OCI-LY7 (cell line): Measurements from ENCODE around the gene C12orf60. TPM values are rescaled to one million over a fixed set of nuclear protein-coding genes. Genes with fewer than 3 reads are reported as not detected.

Experiments
- BruUV-seq: library from RNA; stranded (reverse); fragments of 400-500 nt; replicated peaks from 2 replicates; lab custom pipeline; 2021; lab: Mats Ljungman, UMichigan
- CTCF ChIA-PET: fragments of 300-600 bp; sonication (Branson Sonifier 250); formaldehyde crosslinking; loops from one replicate; lab custom pipeline; 2022; ENCODE audit warnings: antibody characterized with exemption; ENCODE audit not compliant: unreplicated experiment; lab: Charles Lee
- POLR2A ChIA-PET: fragments of 300-600 bp; sonication (Branson Sonifier 250); formaldehyde crosslinking; loops from one replicate; lab custom pipeline; 2022; ENCODE audit warnings: antibody characterized with exemption; lab: Charles Lee
- DNase-seq: peaks from one replicate; pipeline ENCODE4 v3.0.0-alpha.2; 2015; ENCODE audit warnings: low spot score
- H2AFZ ChIP-seq: fragments of 200-600 bp; sonication (generic), shearing (Covaris generic); 2 replicates; pipeline ENCODE4 v1.6.1; 2014; ENCODE audit warnings: mild to moderate bottlenecking, antibody characterized with exemption, low read length, moderate library complexity
- H3K27ac ChIP-seq: fragments of 200-600 bp; sonication (generic); 2 replicates; pipeline ENCODE4 v1.5.1; 2014; ENCODE audit warnings: mixed run types, low read depth, mild to moderate bottlenecking, moderate library complexity, low read length, inconsistent platforms; ENCODE audit not compliant: poor library complexity, severe bottlenecking
- H3K36me3 ChIP-seq: fragments of 200-600 bp; sonication (generic); 2 replicates; pipeline ENCODE4 v1.6.1; 2014; ENCODE audit warnings: mild to moderate bottlenecking, antibody characterized with exemption, low read length, moderate library complexity, mixed read lengths; ENCODE audit not compliant: insufficient read depth
- H3K4me1 ChIP-seq: fragments of 200-600 bp; sonication (generic); 2 replicates; pipeline ENCODE4 v1.5.1; 2014; ENCODE audit warnings: mild to moderate bottlenecking, low read length; ENCODE audit not compliant: insufficient read depth, poor library complexity, severe bottlenecking
- H3K4me2 ChIP-seq: fragments of 200-600 bp; sonication (generic); 2 replicates; pipeline ENCODE4 v1.6.1; 2014; ENCODE audit warnings: mild to moderate bottlenecking, low read length
- H3K4me3 ChIP-seq: fragments of 200-600 bp; sonication (generic); 2 replicates; pipeline ENCODE4 v1.5.1; 2014; ENCODE audit warnings: mild to moderate bottlenecking, low read depth, low read length; ENCODE audit not compliant: poor library complexity, severe bottlenecking
- H3K79me2 ChIP-seq: fragments of 200-600 bp; sonication (generic); 2 replicates; pipeline ENCODE4 v1.6.1; 2016; ENCODE audit warnings: low read depth, mild to moderate bottlenecking, low read length, moderate library complexity, mixed read lengths; ENCODE audit not compliant: insufficient read depth
- H3K9me2 ChIP-seq: fragments of 200-600 bp; sonication (generic); 2 replicates; pipeline ENCODE4 v1.6.1; 2016; ENCODE audit warnings: mild to moderate bottlenecking, low read length, mixed read lengths; ENCODE audit not compliant: insufficient read depth
- H3K9me3 ChIP-seq: fragments of 200-600 bp; sonication (generic); 2 replicates; pipeline ENCODE4 v1.6.1; 2014; ENCODE audit warnings: mild to moderate bottlenecking, mixed run types, low read length, mixed read lengths
- H4K20me1 ChIP-seq: fragments of 200-600 bp; sonication (generic); 2 replicates; pipeline ENCODE4 v1.6.1; 2014; ENCODE audit warnings: mild to moderate bottlenecking, antibody characterized with exemption, low read length, moderate library complexity, mixed read lengths; ENCODE audit not compliant: insufficient read depth
- CTCF ChIP-seq: fragments of 200-600 bp; sonication (generic); conservative IDR thresholded peaks from 2 replicates; pipeline ENCODE4 v1.5.1; 2014; ENCODE audit warnings: mild to moderate bottlenecking, antibody characterized with exemption, low read length, moderate library complexity, mixed read lengths
- EZH2phosphoT487 ChIP-seq: fragments of 200-600 bp; sonication (generic); IDR thresholded peaks from 2 replicates; pipeline ENCODE4 v1.6.1; 2018; ENCODE audit warnings: low read depth, borderline replicate concordance, mild to moderate bottlenecking, mixed run types, antibody characterized with exemption, low read length, moderate library complexity, mixed read lengths
- intact Hi-C: fragments of 100-400 bp; cut with micrococcal nuclease; formaldehyde crosslinking; loops from one replicate; pipeline ENCODE4 v1.10.0; 2022; ENCODE audit not compliant: unreplicated experiment
- total RNA-seq, 2 experiments: library from RNA; depleted of rRNA in 1 of 2; stranded (reverse); fragments of >200 nt in 1 of 2; shearing (Covaris generic) in 1 of 2; gene quantifications; 2 replicates each; pipeline ENCODE4 v1.2.3, GENCODE V29; 2014 to 2022

Gene C12orf60
- total RNA-seq, 2 experiments from 2014 or later, result 2.8 to 3.4 TPM

- CTCF ChIA-PET, result interaction anchor here (0.6 to 1.6 kb wide), 3 partner anchors 28 to 156 kb away, joined by 3 to 5 read pairs (median 4); partner anchors contain the start of genes C12orf60 and WBP11
Measured at GRCh38 chr12:14769466-14769968, 34.0 kb upstream of the C12orf60 start.

GRCh38 chr12:14769969-14770495 lies 33.4 kb upstream of the C12orf60 start:
- BruUV-seq, result no TSS peak
- H4K20me1 ChIP-seq, result no peaks in the 10 kb centered on the region; the same call in 1 of the 2 replicates
- intact Hi-C loops, result loop anchor here (1.0 to 10.0 kb wide), 11 partner anchors 47 to 1115 kb away; partner anchors contain the start of genes ARHGDIB and STRAP
- peak overlapping the region; percentile 81 for H3K4me3 ChIP-seq
- peak overlapping the region; percentile 95 for H3K27ac ChIP-seq
- peaks cover 25% of the 10 kb centered on the region; the same call in 1 of the 2 replicates for H3K79me2 ChIP-seq
- POLR2A ChIA-PET, result interaction anchor here (0.6 to 9.5 kb wide), 14 partner anchors 12 to 512 kb away, joined by 3 to 162 read pairs (median 6); partner anchors contain the start of genes ARHGDIB, C12orf60 and WBP11
- peak; percentile 95 for DNase-seq
- peak overlapping the region; percentile 4; the same call in 1 of the 2 replicates for H2AFZ ChIP-seq
- CTCF ChIA-PET, result interaction anchor here (0.6 to 1.6 kb wide), 2 partner anchors 33 to 105 kb away, joined by 3 to 5 read pairs; partner anchors contain the start of genes C12orf60 and WBP11
- no peaks in the 10 kb centered on the region for H3K9me2 ChIP-seq
- H3K4me2 ChIP-seq, result peak overlapping the region; percentile 96
- peaks cover 47% of the 10 kb centered on the region for H3K4me1 ChIP-seq
- H3K36me3 ChIP-seq, result peaks cover 44% of the 10 kb centered on the region
- peaks cover 5% of the 10 kb centered on the region; the same call in 1 of the 2 replicates for H3K9me3 ChIP-seq
- TF ChIP-seq EZH2phosphoT487, result no peak
- peak; percentile 80 for TF ChIP-seq CTCF

More at GRCh38 chr12:14769466-14769968, 34.0 kb upstream of the C12orf60 start:
- peaks cover 44% of the 10 kb centered on the region for H3K36me3 ChIP-seq
- H3K4me1 ChIP-seq, result peaks cover 46% of the 10 kb centered on the region
- H3K4me3 ChIP-seq, result peak overlapping the region; percentile 81
- no peaks in the 10 kb centered on the region for H4K20me1 ChIP-seq
- peak; percentile 78 for DNase-seq
- intact Hi-C loops, result loop anchor here (1.0 to 5.0 kb wide), 2 partner anchors 46 to 137 kb away; no protein-coding TSS in a partner anchor
- POLR2A ChIA-PET, result interaction anchor here (0.6 to 9.5 kb wide), 14 partner anchors 13 to 599 kb away, joined by 3 to 162 read pairs (median 4); partner anchors contain the start of genes ARHGDIB, C12orf60 and WBP11
- BruUV-seq, result no TSS peak
- TF ChIP-seq CTCF, result no peak
- TF ChIP-seq EZH2phosphoT487, result no peak
- peak overlapping the region; percentile 95 for H3K27ac ChIP-seq
- H3K9me2 ChIP-seq, result no peaks in the 10 kb centered on the region
- H3K4me2 ChIP-seq, result peak overlapping the region; percentile 96
- peaks cover 20% of the 10 kb centered on the region; the same call in 1 of the 2 replicates for H3K79me2 ChIP-seq
- peaks cover 5% of the 10 kb centered on the region; the same call in 1 of the 2 replicates for H3K9me3 ChIP-seq
- peak overlapping the region; percentile 4; the same call in 1 of the 2 replicates for H2AFZ ChIP-seq
